Body of pancreas (tissue), 4 donors: Measurements from ENCODE around the gene FHL1. TPM values are rescaled to one million over a fixed set of nuclear protein-coding genes. Genes with fewer than 3 reads are reported as not detected.

ENCODE experiments used
- ATAC-seq: fragments of 150-250 bp; one replicate; pipeline ENCODE4 v1.9.1; 2016
- DNase-seq, 4 donors: peaks; one replicate each; pipeline ENCODE4 v3.0.0-alpha.2; 2019
- H3K27ac ChIP-seq, 4 donors: fragments of 200-600 bp; sonication (generic); 1 replicate in 3 of 4; 2 replicates in 1 of 4; pipeline versions ENCODE4 v1.5.1 to v1.6.1; 2016 to 2019; ENCODE audit warnings: mild to moderate bottlenecking in 1 of 4, mixed read lengths in 1 of 4, moderate library complexity in 1 of 4
- H3K27me3 ChIP-seq, 2 donors: fragments of 200-600 bp; sonication (generic); one replicate each; pipeline ENCODE4 v1.6.0; 2016; ENCODE audit warnings: mild to moderate bottlenecking in 1 of 2
- H3K36me3 ChIP-seq, 2 donors: fragments of 200-600 bp; sonication (generic); replicated peaks in 1 of 2; 2 replicates each; pipeline ENCODE4 v1.5.1; 2016; ENCODE audit warnings: low read depth in 2 of 2; ENCODE audit not compliant: insufficient read depth in 1 of 2
- H3K4me1 ChIP-seq: fragments of 200-600 bp; sonication (generic); one replicate; pipeline ENCODE4 v1.6.0; 2016
- H3K4me3 ChIP-seq, 2 donors: fragments of 200-600 bp; sonication (generic); 1 replicate in 1 of 2; 2 replicates in 1 of 2; pipeline ENCODE4 v1.5.1; 2016 to 2019
- H3K9me3 ChIP-seq, 3 donors: fragments of 200-600 bp; sonication (generic); 1 replicate in 2 of 3; 2 replicates in 1 of 3; pipeline ENCODE4 v1.5.1; 2016
- POLR2A ChIP-seq, 3 donors: fragments of 450-650 bp; IDR thresholded peaks; one replicate each; pipeline ENCODE4 v1.6.1; 2016; ENCODE audit warnings: antibody characterized with exemption in 3 of 3, mild to moderate bottlenecking in 2 of 3
- WGBS, 2 donors: methylation state at CpG; one replicate each; pipeline ENCODE4 v1.1.5; 2017; 5-methylcytosine and 5-hydroxymethylcytosine counted together
- intact Hi-C: fragments of 100-400 bp; cut with DNase I; formaldehyde crosslinking; loops from one replicate; pipeline ENCODE4 v1.15.1; 2023
- total RNA-seq, 2 donors: library from RNA; depleted of rRNA; stranded (reverse); fragments of >200 nt; gene quantifications; one replicate each; pipeline ENCODE4 v1.1.0, GENCODE V29; 2016
- TF ChIP-seq, protein P1 (sequence below), 7 experiments: fragments of 450-650 bp in 4 of 7; fragments of 200-600 bp in 3 of 7; sonication (generic) in 3 of 7; IDR thresholded peaks; one replicate each; pipeline ENCODE4 v1.5.1; 2016 to 2019; ENCODE audit warnings: antibody characterized with exemption in 7 of 7

FHL1 gene
- total RNA-seq, 2 donors from 2014 or later, result 40.2 to 125 TPM

DNA sequence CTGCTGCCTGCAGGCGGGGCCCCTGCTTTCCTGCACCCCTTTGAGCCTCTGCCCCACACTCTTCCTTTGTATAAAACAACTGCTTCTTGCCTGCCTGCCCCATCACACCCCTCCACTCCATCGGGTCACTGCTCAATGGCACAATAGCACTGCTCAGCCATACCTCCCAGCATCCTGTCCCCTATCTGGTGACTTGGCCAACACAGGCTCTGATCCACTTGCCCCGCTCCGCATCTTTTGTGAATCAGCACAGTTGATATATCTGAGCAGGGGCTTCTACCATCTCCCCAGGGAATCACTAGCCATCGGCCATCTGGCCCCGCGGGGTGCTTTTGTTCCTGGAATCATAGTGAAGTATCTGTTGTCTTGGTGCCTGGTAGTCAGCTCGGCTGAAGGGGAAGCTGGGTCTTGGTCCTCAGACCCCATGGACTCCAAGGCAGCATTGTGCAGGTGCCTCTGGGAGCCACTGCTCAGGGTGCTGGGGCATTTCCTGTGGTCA lies 58.6 kb downstream of the FHL1 start:
- 62 to 94% methylated on average over 3 to 6 of the region's 8 CpGs for WGBS, 2 donors
- H3K4me1 ChIP-seq, result no peaks in the 10 kb centered on the region
- no peaks in the 10 kb centered on the region for H3K36me3 ChIP-seq
- DNase-seq (no peak), ATAC-seq (no peak)
- H3K9me3 ChIP-seq, result no peaks in the 10 kb centered on the region
- intact Hi-C loops, result no loop called here
- no peak for TF ChIP-seq POLR2A (IDR thresholded peaks at IDR 0.05)
- TF ChIP-seq, protein P1, sequence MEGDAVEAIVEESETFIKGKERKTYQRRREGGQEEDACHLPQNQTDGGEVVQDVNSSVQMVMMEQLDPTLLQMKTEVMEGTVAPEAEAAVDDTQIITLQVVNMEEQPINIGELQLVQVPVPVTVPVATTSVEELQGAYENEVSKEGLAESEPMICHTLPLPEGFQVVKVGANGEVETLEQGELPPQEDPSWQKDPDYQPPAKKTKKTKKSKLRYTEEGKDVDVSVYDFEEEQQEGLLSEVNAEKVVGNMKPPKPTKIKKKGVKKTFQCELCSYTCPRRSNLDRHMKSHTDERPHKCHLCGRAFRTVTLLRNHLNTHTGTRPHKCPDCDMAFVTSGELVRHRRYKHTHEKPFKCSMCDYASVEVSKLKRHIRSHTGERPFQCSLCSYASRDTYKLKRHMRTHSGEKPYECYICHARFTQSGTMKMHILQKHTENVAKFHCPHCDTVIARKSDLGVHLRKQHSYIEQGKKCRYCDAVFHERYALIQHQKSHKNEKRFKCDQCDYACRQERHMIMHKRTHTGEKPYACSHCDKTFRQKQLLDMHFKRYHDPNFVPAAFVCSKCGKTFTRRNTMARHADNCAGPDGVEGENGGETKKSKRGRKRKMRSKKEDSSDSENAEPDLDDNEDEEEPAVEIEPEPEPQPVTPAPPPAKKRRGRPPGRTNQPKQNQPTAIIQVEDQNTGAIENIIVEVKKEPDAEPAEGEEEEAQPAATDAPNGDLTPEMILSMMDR (IDR thresholded peaks at IDR 0.05), result no peak
- H3K27ac ChIP-seq, result no peak overlapping the region
- no peak overlapping the region for H3K4me3 ChIP-seq
- no peaks in the 10 kb centered on the region for H3K27me3 ChIP-seq

DNA sequence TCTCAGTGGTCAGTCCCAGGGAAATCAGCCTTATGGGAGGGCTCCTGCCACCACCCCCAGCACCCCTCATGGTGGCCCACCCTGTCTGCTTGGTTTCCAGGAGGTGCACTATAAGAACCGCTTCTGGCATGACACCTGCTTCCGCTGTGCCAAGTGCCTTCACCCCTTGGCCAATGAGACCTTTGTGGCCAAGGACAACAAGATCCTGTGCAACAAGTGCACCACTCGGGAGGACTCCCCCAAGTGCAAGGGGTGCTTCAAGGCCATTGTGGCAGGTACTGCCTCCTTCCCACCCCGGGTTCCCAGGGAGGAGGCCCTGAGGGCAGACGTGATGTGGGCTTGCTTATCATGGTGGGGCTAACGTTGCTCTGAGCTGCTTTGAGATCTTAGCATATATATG lies 59.6 kb downstream of the FHL1 start:
- intact Hi-C loops, result no loop called here
- no peaks in the 10 kb centered on the region for H3K9me3 ChIP-seq
- no peaks in the 10 kb centered on the region for H3K27me3 ChIP-seq
- no peak overlapping the region for H3K4me3 ChIP-seq
- TF ChIP-seq POLR2A (IDR thresholded peaks at IDR 0.05), result no peak
- TF ChIP-seq, protein P1 (IDR thresholded peaks at IDR 0.05), result no peak
- no peaks in the 10 kb centered on the region for H3K36me3 ChIP-seq
- no peaks in the 10 kb centered on the region for H3K4me1 ChIP-seq
- DNase-seq (no peak), ATAC-seq (no peak)
- WGBS, 2 donors, result 70% methylated on average over 6 of the region's 6 CpGs; no CpG with 5 or more reads in 1 of the 2 donors
- no peak overlapping the region for H3K27ac ChIP-seq

DNA sequence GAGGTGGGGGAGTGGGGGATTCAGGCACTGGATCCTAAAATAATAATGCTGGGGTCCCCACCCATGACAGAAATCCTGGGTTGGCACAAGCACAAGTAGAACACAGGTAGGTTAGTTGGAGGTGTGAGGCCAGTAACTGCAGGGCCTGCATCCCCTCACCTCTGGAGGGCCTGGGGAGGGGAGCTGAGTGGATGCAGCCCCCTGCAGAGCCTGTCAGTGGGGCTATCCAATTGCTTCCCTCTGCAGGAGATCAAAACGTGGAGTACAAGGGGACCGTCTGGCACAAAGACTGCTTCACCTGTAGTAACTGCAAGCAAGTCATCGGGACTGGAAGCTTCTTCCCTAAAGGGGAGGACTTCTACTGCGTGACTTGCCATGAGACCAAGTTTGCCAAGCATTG lies 60.2 kb downstream of the FHL1 start:
- H3K9me3 ChIP-seq, result no peaks in the 10 kb centered on the region
- no peaks in the 10 kb centered on the region for H3K4me1 ChIP-seq
- H3K36me3 ChIP-seq, result no peaks in the 10 kb centered on the region
- no peak overlapping the region for H3K27ac ChIP-seq
- ATAC-seq, result no peak
- no peak for DNase-seq
- TF ChIP-seq, protein P1 (IDR thresholded peaks at IDR 0.05), result no peak
- TF ChIP-seq POLR2A (IDR thresholded peaks at IDR 0.05), result no peak
- WGBS, 2 donors, result 70 to 72% methylated on average over 4 of the region's 4 CpGs
- no peak overlapping the region for H3K4me3 ChIP-seq
- intact Hi-C loops, result no loop called here
- no peaks in the 10 kb centered on the region for H3K27me3 ChIP-seq

DNA sequence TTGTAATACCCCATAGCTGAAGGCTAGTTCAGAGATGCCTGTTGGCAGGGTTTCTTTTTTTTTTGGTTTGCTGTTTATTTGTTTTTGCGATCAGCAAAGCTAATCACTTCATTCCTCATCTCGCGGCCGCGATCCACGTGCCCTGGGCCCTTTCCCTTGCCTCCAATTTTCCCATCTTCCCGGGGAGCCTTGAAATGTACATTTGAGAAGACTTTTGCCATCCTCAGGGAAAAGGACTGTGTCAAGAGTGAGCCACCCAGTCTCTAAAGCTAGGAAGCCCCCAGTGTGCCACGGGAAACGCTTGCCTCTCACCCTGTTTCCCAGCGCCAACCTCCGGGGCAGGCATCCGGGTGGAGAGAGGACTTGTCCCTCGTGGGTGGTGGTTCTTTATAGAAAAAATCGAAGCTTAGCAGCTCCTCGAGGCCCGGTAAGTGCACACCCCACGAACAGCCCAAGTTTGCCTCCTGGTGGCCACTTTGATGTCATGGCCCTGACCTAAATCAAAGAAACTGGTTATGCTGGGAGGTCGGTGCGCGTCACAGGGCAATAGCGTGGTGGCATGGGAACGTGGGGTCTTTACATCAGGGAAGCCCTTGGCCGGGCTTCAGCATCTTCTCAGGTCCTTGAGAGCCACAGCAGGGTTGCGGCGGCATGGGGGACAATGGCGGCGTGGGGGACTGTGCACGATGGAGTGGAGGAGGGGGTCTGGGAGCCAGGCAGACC lies 61.8 kb downstream of the FHL1 start:
- H3K4me3 ChIP-seq, result no peak overlapping the region
- intact Hi-C loops, result no loop called here
- H3K27me3 ChIP-seq, result no peaks in the 10 kb centered on the region
- no peaks in the 10 kb centered on the region for H3K36me3 ChIP-seq
- 17 to 33% methylated on average over 7 to 24 of the region's 28 CpGs for whole genome bisulfite sequencing, 2 donors
- DNase-seq (peak; percentile 32 to 54 (median 39)), ATAC-seq (peak; percentile 59)
- no peaks in the 10 kb centered on the region for H3K9me3 ChIP-seq
- H3K4me1 ChIP-seq, result no peaks in the 10 kb centered on the region
- TF ChIP-seq, protein P1 (IDR thresholded peaks at IDR 0.05), result peak; percentile 12 to 47 (median 40)
- TF ChIP-seq POLR2A (IDR thresholded peaks at IDR 0.05), result no peak
- no peak overlapping the region for H3K27ac ChIP-seq

DNA sequence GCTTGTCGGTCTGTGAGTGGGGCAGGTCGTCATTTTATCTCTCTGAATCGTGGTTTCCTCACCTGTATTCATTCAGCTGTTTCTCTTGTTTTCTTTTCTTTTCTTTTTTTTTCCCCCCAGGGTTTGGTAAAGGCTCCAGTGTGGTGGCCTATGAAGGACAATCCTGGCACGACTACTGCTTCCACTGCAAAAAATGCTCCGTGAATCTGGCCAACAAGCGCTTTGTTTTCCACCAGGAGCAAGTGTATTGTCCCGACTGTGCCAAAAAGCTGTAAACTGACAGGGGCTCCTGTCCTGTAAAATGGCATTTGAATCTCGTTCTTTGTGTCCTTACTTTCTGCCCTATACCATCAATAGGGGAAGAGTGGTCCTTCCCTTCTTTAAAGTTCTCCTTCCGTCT lies 62.4 kb downstream of the FHL1 start:
- Histone ChIP-seq H3K36me3 (no peaks in the 10 kb centered on the region), H3K9me3 (no peaks in the 10 kb centered on the region), H3K4me3 (no peak overlapping the region), H3K4me1 (no peaks in the 10 kb centered on the region), H3K27ac (no peak overlapping the region), H3K27me3 (no peaks in the 10 kb centered on the region)
- no peak for TF ChIP-seq POLR2A (IDR thresholded peaks at IDR 0.05)
- TF ChIP-seq, protein P1 (IDR thresholded peaks at IDR 0.05), result no peak
- DNase-seq (no peak), ATAC-seq (no peak)
- intact Hi-C loops, result no loop called here
- WGBS, 2 donors, result 31 to 54% methylated on average over 9 of the region's 9 CpGs
